Prostate gland (tissue), 2 donors: Measurements from ENCODE around the gene TRMT1.

Source experiments
- CTCF ChIP-seq, 4 experiments: fragments of 200-600 bp in 2 of 4; fragments of 450-650 bp in 2 of 4; sonication (generic) in 2 of 4; IDR thresholded peaks; 1 replicate in 3 of 4; 2 replicates in 1 of 4; pipeline ENCODE4 v1.5.1; 2016 to 2019; ENCODE audit warnings: antibody characterized with exemption in 4 of 4, mild to moderate bottlenecking in 2 of 4, moderate library complexity in 2 of 4
- POLR2AphosphoS5 ChIP-seq: sonication (generic); formaldehyde crosslinking; IDR thresholded peaks from one replicate; pipeline ENCODE4 v1.6.1; 2017; ENCODE audit warnings: antibody characterized with exemption

GRCh38 chr19:13093407-13094105 is 23.0 kb downstream of the TRMT1 start:
- TF ChIP-seq CTCF (IDR thresholded peaks at IDR 0.05) (peak; percentile 93 to 97 (median 95)), POLR2AphosphoS5 (peak; percentile 31)
